ENCODE results near the gene MFAP1.
A peak's percentile ranks its signal among the peaks of the same experiment; 100 is the strongest.
"Not testable (repeated sequence)": the region's sequence is repeated elsewhere in the genome, so short reads cannot be mapped to it uniquely, and the experiment has no call there.

MFAP1 gene, protein sequence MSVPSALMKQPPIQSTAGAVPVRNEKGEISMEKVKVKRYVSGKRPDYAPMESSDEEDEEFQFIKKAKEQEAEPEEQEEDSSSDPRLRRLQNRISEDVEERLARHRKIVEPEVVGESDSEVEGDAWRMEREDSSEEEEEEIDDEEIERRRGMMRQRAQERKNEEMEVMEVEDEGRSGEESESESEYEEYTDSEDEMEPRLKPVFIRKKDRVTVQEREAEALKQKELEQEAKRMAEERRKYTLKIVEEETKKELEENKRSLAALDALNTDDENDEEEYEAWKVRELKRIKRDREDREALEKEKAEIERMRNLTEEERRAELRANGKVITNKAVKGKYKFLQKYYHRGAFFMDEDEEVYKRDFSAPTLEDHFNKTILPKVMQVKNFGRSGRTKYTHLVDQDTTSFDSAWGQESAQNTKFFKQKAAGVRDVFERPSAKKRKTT

DNA sequence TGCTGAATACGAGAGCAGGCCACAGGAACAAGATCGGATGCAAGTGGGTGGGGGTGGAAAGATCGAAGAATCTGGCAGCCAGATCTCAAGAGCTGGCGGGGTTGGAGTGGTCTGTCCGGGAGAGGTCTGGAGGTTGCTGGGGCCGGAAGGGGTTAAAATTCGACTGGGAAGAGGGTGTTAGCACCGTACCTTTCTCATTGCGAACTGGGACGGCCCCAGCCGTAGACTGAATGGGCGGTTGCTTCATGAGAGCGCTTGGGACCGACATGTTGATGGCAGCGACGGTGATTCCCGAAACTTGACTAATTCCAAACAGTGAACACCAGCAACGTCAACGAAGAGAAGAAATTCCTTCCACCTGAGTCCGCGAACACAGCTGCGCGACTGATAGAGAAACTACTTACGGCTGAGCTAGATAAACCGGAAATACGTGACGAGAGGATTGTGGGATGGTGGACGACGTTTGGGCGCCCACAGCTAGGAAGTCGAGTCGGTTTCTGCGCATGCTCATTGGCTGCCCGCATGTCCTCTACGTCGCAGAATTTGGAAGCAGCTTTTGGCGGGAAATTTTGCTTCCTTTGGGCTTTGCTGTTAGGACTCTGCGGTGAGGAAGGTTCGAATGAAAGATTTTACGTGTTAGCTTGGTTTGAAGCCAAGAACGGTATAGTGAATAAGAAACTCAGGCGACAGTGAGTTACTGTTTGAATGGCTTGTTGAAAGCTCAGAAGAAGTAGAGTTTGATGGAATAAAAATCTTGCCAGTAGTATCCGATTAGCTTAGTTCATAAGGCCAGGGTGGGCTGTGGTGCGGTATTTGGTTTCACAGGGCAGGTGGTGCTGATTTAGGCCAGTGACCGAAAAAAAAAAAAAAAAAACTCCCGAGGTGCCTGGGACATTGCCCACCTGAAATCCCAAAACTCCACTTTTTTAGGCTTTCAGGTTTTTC, at the start of gene MFAP1:
TSS of gene MFAP1 (minus strand) at position 389 of the 945 bp plus-strand sequence. CDS start at position 268, 121 bp downstream.
- DNase-seq, result peak; percentile 98

DNA sequence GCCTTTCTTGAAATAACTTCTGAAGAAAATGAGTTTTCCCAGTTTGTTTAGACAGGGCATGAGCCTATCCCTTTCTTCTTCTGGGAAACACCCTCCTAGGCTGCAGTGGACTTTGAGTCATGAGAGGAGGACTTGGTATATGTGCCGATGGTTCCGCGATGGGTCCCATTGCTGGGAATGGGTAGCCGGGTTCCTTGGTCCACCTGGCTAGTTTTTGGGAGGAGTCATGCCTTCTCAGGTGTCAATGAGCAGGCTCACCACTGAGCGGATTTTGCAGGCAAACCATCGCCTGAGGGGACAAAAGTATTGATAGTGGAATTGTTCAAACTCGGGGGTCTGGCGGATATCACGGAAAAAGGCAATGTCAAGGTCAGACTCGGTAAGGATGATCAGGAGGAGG, 49.2 kb upstream of the MFAP1 start:
- no peak for DNase-seq

DNA sequence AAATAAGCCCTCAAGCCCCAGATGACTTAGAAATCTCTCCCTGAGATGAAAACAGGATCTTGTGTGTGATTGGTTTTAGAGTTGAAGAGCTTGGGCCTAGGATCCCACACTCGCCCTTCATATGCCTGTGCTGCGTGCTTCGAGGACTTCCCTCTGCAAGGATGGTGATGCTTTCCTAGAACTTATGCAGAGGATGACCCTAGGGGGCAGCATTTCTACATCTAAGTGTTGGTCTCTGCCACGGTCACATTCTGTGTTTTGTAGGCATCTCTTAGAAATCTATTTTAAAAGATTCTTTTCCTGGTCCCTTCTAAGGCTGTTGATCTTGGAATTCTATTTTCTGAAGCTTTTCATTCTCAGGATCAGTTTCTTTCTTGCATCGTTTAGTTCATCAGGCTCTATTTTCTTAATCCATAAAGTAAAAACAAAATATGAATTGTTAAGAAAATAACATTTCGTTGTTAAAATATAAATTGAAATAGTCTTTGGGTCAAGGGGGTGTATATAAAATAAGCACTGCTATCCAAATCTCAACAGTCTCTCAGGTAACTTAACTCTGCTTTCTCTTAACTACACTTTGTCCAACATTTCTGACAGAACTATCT, 48.0 kb upstream of the MFAP1 start:
- DNase-seq, result peak; percentile 89

DNA sequence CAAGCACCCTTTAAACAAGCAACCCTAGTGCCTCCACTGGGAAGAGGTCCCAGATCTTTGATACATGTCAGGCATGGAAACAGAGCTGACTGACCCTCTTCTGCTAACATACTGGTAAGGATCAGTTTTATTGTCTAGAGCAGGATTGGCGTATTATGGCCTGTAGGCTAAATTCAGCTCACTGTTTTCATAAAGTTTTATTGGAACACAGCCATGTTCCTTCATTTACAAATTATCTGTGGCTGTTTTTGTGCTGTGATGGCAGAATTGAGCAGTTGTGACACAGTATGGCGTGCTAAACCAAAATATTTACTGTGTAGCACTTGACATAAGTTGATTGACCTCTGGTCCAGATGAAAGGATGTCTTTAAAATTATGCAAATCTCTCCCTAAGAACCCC, 47.3 kb upstream of the MFAP1 start:
- DNase-seq, result no peak

DNA sequence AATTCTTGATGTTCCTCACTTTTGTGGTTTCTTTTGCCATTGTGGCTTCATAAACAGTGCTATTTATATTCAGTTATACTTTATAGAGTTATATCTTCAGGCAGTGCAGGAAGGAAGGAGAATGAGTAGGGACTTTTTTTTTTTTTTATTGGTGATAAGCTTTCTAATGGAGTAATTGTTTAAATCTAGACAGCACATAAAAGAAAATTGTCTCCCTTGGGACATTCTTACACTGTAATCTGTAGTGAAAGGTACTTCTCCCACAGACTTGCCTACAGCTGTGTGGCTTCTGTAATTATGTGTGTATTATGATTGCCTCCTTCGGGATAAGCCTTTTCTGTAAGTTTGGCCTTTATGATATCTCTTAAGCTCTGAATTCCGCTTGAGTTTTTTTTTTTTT, 43.9 kb upstream of the MFAP1 start:
- no peak for DNase-seq

DNA sequence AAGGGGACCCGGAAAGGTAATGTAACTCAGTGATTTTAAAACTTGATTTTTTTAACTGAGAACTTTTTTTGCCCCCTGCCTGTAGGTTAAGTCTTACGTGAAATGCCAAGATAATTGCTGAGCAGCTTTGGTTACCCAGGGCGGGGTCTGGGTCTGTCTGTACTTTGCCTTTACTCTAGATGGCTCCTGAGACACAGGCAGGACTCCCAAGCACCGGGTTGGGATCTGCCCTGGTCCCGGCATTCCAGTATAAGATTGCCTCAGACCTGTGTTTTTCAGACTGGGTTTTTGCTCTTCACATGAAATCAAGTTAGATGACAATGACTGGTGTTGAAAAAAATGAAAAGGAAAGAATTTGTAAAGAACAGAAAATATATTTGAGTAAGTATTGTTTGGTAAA, 42.6 kb upstream of the MFAP1 start:
- DNase-seq, result no peak

DNA sequence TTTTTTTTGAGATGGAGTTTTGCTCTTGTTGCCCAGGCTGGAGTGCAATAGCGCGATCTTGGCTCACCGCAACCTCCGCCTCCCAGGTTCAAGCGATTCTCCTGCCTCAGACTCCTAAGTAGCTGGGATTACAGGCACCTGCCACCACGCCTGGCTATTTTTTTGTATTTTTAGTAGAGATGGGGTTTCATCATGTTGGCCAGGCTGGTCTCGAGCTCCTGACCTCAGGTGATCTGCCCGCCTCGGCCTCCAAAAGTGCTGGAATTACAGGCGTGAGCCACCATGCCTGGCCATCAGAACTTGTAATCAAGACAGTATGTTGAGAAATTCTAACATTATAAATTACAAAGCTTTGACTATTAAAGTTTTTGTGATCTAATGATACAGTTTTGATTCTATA, 42.1 kb upstream of the MFAP1 start:
- not testable (repeated sequence) for DNase-seq

DNA sequence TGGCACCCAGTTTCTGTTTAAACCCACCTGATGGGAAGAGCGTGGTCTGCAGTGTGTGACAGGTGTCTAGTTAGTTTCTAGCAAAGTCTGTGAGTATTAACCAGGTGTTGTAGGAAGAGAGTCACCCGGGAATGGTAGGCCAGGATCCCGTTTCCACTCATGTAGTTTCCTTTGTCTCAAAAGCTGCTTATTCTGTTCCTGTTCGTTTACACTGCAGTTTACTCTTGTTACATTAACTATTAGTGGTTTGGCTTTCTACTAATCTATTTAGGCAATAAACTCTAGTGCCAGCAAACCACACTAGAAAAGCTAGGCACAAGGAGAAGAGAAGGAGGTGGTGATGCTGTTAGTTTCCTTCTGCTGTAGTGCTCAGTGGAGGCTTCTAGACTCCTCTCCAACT, 35.1 kb upstream of the MFAP1 start:
- DNase-seq, result no peak

DNA sequence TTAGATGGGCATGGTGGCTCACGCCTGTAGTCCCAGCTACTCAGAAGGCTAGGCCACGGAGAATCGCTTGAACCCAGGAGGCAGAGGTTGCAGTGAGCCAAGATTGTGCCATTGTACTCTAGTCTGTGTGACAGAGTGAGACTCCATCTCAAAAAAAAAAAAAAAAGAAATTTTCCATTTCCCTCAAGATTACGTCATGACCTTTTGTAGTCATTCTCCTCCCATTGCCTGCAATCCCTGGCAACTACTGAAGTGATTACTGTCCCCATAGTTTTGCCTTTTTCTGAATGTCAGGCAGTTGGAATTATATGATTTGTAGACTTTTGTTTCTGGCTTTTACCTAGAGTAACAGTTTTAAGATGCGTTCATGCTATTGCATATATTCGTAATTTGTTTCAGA, 30.3 kb upstream of the MFAP1 start:
- DNase-seq, result no peak

DNA sequence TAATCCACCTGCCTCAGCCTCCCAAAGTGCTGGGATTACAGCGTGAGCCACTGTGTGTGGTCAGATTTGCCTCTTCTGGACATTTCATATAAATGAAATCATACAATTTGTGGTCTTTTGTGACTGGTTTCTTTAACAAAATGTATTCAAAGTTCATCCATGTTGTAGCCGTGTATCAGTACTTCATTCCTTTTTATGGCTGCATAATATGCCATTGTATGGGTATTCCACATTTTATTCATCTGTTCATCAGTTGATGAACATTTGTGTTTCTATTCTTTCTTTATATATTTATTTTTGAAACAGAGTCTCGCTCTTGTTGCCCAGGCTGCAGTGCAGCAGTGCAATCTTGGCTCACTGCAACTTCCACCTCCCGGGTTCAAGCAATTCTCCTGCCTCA, 28.1 kb upstream of the MFAP1 start:
- no peak for DNase-seq

DNA sequence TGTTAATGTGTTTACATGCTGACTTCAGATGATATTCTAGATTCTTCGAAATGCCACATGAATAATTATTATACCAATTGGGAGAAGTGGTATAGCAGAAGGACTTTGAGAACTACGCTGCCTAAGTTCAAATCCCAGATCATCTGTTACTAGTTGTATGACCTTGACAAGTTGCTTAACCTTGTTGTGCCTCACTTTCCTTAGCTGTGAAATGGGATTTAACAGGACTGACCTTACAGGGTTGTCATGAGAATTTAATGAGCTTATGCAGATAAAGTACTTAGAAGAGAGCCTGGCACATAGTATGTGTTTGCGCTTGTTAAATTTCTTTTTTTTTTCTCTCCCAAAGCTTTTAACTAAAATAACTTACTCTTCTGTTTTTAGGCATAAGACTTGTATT, 26.8 kb upstream of the MFAP1 start:
- no peak for DNase-seq

DNA sequence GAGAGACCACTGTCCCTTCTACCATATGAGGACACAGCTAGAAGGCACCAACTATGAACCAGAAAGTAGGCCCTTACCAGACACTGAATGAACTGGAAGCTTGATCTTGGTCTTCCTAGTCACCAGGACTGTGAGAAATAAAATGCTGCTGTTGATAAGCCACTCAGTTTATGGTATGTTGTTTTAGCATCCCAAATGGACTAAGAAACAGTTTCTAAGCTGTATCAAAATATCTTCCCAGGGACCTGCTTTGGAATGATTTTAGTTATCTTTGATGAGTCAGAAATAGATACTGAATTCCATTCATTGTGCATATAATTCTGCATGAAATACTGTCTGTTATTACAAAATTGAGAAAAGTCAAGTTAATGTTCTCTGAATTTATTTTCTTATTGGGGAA, 20.9 kb upstream of the MFAP1 start:
- no peak for DNase-seq

DNA sequence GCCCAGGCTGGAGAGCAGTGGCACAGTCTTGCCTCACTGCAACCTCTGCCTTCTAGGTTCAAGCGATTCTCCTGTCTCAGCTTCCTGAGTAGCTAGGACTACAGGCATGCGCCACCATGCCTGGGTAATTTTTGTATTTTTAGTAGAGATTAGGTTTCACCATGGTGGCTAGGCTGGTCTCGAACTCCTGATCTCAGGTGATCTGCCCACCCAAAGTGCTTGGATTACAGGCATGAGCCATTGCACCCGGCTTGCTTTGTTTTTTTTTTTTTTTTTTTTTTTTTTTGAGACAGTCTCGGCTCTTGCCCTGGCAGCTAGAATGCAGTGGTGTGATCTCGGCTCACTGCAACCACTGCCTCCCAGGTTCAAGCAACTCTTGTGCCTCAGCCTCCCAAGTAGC, 8.0 kb upstream of the MFAP1 start:
- DNase-seq, result not testable (repeated sequence)

DNA sequence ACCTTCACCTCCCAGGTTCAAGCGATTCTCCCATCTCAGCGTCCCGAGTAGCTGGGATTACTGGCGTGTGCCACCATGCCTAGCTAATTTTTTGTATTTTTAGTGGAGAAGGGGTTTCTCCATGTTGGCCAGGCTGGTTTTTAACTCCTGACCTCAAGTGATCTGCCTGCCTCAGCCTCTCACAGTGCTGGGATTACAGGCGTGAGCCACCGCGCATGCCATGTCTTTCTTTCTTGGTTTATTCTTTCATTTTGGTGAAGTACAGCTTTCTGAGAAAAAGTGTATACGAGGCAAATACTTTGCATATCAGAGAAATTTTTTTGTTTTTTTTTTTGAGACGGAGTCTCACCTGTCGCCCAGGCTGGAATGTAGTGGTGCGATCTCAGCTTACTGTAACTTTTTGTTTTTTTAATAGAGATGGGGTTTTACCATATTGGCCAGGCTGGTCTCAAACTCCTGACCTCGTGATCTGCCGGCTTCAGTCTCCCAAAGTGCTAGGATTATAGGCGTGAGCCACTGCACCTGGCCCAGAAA, 7.1 kb upstream of the MFAP1 start:
- not testable (repeated sequence) for DNase-seq

DNA sequence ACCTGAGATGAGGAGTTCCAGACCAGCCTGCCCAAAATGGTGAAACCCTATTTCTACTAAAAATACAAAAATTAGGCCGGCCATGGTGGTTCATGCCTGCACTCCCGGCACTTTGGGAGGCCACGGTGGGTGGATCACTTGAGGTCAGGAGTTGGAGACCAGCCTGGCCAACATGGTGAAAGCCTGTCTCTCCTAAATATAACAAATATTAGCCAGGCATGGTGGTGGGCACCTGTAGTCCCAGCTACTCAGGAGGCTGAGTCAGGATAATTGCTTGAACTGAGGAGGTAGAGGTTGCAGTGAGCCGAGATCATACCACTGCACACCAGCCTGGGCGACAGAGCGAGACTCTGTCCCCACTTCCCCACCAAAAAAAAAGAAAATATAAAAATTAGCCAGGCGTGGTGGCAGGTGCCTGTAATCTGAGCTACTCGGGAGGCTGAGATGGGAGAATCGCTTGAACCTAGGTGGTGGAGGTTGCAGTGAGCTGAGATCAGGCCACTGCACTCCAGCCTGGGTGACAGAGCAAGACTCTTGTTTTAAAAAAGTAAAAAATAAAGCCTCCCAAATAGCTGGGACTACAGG, 6.3 kb upstream of the MFAP1 start:
- DNase-seq, result not testable (repeated sequence)

DNA sequence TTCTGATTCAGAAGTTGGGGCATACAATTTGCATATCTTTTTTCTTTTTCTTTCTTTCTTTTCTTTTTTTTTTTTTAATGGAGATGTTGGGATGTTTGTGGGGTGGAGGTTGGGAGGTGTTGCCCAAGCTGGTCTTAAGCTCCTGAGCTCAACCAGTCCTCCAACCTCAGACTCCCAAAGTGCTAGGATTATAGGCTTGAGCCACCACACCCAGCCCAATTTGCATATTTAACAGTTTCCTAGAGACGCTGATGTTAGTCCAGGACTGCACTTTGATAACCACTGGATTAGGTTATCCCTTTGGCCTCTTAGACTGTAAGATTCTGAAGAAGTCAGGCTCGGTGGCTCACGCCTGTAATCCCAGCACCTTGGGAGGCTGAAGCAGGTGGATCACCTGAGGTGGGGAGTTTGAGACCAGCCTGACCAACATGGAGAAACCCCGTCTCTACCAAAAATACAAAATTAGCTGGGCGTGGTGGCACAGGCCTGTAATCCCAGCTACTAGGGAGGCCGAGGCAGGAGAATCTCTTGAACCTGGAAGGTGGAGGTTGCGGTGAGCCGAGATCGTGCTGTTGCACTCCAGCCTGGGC, 5.6 kb upstream of the MFAP1 start:
- not testable (repeated sequence) for DNase-seq

DNA sequence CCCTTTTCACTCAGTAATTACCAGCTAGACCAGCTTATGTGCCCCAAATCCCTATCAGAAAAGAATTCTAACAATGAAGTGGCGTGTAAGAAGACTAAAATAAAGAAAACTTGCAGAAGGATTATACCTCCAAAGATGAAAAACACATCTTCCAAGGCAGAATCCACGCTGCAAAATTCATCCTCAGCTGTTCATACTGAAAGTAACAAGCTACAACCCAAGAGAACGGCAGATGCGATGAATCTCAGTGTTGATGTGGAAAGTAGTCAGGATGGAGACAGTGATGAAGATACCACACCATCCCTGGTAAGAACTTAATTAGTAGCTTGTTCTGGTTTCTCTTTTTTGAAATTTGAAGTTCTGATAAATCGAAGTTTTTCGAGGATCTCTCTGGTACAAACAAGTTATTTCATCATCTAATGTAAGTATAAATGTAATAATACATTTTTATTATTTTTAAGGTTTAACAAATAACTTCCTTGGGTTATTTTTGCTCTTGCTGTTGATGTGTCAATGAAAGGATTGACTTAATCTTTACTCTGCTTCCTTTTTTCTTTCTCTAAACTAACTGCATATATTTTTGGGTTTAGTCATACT, 3.7 kb upstream of the MFAP1 start:
- peak; percentile 18 for DNase-seq

DNA sequence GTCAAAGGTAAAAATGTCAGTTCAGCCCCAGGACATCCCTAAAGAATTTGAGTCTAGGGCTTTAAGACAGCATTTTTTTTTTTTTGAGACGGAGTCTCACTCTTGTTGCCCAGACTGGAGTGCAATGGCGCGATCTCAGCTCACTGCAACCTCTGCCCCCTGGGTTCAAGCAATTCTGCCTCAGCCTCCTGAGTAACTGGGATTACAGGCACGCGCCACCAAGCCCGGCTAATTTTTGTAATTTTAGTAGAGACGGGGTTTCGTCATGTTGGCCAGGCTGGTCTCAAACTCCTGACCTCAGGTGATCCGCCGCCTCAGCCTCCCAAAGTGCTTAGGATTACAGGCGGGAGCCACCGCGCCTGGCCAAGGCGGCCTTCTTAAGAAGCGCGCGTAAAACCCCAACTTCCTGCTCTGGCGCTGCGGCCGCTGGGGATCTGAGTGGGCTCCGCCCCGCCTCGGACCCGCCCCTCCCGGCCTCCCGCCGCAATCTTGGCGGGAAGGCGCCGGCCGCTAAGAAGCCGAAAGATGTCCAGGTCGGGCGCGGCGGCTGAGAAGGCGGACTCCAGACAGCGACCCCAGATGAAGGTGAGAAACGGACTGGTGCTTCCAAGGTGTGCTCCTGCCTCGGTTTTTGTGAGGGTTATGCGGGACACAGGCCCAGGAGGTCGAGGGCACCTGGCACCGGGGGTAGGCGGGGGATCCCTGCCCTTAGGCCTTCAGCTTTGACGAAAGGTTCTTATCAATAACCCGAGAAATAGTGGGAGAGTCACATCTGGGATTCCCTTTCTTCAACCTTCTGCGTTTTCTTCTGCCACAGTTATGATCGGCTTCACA, 2.2 kb upstream of the MFAP1 start, which contains the start of gene WDR76:
TSS of gene WDR76 (plus strand) at position 495 of the 834 bp plus-strand sequence. CDS start at position 526, 31 bp downstream.
- peak; percentile 90 for DNase-seq

DNA sequence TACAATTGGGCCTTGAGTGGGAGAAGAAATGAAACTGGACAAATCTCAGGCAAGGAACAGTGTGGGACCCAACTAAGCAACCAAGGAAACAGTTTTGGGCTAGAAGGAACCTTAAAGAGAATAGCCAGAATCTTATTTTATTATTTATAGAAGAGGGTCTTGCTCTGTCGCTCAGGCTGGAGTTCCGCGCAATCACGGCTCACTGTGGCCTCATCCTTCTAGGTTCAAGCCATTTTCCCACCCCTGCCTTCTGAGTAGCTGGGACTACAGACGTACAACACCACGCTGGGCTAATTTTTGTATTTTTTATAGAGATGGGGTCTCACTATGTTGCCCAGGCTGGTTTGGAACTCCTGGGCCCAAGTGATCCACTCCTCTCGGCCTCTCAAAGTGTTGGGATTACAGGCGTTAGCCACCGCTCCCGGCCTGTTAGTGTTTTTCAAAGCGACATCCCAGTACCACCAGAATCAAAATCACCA, 1.6 kb upstream of the MFAP1 start:
- no peak for DNase-seq

DNA sequence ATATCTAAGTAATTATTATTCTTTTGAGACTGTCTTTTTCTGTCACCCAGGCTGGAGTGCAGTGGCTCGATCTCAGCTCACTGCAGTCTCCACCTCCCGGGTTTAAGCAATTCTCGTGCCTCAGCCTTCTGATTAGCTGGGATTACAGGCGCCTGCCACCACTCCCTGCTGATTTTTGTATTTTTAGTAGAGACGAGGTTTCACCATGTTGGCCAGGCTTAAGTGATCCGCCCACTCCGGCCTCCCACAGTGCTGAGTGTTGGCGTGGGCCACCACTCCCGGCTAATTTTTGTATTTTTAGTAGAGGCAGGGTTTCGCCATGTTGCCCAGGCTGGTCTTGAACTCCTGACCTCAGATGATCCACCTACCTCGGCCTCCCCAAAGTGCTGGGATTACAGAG, 815 bp upstream of the MFAP1 start:
- not testable (repeated sequence) for DNase-seq

DNA sequence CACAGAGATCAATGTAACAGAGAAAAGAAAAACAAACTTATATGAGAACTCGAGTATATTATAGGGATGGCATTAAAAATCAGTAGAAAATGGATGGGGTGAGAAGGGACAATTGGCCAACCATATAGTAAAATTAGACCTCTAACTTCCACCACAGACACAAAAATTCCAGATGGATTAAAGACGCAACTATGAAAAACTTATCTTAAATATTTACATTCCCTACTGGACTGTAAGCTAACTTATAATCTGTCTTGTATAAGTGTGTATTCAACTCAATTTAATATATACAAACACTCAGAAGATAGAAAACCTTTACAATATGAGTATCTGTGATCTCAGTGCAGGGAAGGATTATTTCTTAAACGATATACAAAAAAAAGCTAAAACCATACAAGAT, 3.0 kb downstream of the MFAP1 start:
- DNase-seq, result no peak
